ENCODE data around the gene OR51V1.
"Not testable (repeated sequence)": the region's sequence is repeated elsewhere in the genome, so short reads cannot be mapped to it uniquely, and the experiment has no call there.

DNA sequence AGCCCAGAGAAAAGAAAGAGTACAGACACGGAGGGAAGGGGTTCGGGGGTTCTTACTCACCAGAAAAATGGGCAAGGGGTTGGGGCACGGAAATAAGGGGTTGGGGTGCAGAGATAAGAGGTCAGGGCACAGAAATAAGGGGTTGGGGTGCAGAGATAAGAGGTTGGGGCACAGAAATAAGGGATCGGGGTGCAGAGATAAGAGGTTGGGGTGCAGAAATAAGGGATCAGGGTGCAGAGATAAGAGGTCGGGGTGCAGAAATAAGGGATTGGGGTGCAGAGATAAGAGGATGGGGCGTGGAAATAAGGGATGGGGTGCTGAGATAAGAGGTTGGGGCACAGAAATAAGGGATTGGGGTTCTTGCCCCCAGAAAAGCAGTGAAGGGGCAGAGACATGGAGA, 35.7 kb downstream of the OR51V1 start:
- TF ChIP-seq POLR2A (IDR thresholded peaks at IDR 0.05; ENCODE audit: low read length); GATA1 (IDR thresholded peaks at IDR 0.05; ENCODE audit: low read depth, low read length): not testable (repeated sequence)
